Transverse colon (tissue), 4 donors: ENCODE measurements around the gene CD300LD.

Experiments
- CTCF ChIP-seq, 5 experiments: fragments of 200-600 bp in 3 of 5; fragments of 450-650 bp in 2 of 5; sonication (generic) in 3 of 5; IDR thresholded peaks; 1 replicate in 2 of 5; 2 replicates in 3 of 5; pipeline ENCODE4 v1.5.1; 2016 to 2017; ENCODE audit warnings: antibody characterized with exemption in 5 of 5, inconsistent platforms in 3 of 5, mild to moderate bottlenecking in 2 of 5, moderate library complexity in 1 of 5
- EP300 ChIP-seq: sonication (generic); formaldehyde crosslinking; IDR thresholded peaks from one replicate; pipeline ENCODE4 v1.6.1; 2017; ENCODE audit warnings: antibody characterized with exemption, low read depth
- POLR2A ChIP-seq: fragments of 450-650 bp; IDR thresholded peaks from one replicate; pipeline ENCODE4 v1.6.1; 2016; ENCODE audit warnings: antibody characterized with exemption, mild to moderate bottlenecking, moderate library complexity
- POLR2AphosphoS5 ChIP-seq, 3 donors: sonication (generic); formaldehyde crosslinking; IDR thresholded peaks; one replicate each; pipeline ENCODE4 v1.6.1; 2016; ENCODE audit warnings: antibody characterized with exemption in 3 of 3

- TF ChIP-seq CTCF (IDR thresholded peaks at IDR 0.05) (no peak), EP300 (no peak), POLR2AphosphoS5 (IDR thresholded peaks at IDR 0.05) (peak in 2 of 3 donors; percentile 18 to 45), POLR2A (peak; percentile 39)
Observed at GRCh38 chr17:74532115-74532514, 60.0 kb downstream of the CD300LD start.
